ENCODE measurements around the gene PCED1A.

The PCED1A gene

DNA sequence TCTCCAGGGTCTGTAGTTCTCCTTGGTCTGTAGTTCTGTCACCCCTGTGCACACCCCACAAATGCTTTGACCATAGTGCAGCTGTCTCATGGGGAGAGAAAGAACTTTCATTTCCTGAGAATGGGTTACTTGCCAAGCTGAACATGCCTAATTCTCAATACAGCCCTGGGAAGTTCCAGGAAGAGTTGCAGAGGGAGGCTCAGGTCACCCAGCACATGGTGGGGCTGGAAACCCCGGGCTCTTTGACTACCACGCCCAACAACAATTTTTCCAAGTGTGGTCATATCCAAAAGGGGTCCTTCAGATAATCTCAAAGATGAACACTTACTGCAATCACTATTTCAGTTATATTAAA lies 30.6 kb upstream of the PCED1A start:
- no peak for TF ChIP-seq EZH2phosphoT487 (IDR thresholded peaks at IDR 0.05; ENCODE audit: borderline replicate concordance, low read length)
- TF ChIP-seq, protein P1, sequence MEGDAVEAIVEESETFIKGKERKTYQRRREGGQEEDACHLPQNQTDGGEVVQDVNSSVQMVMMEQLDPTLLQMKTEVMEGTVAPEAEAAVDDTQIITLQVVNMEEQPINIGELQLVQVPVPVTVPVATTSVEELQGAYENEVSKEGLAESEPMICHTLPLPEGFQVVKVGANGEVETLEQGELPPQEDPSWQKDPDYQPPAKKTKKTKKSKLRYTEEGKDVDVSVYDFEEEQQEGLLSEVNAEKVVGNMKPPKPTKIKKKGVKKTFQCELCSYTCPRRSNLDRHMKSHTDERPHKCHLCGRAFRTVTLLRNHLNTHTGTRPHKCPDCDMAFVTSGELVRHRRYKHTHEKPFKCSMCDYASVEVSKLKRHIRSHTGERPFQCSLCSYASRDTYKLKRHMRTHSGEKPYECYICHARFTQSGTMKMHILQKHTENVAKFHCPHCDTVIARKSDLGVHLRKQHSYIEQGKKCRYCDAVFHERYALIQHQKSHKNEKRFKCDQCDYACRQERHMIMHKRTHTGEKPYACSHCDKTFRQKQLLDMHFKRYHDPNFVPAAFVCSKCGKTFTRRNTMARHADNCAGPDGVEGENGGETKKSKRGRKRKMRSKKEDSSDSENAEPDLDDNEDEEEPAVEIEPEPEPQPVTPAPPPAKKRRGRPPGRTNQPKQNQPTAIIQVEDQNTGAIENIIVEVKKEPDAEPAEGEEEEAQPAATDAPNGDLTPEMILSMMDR (IDR thresholded peaks at IDR 0.05; ENCODE audit: low read depth, low read length, poor library complexity, severe bottlenecking): no peak
- Histone ChIP-seq H3K4me3 (ENCODE audit: low read length) (no peak overlapping the region), H3K9me3 (ENCODE audit: control insufficient read depth, insufficient read depth, low read length) (no peaks in the 10 kb centered on the region), H3F3A (ENCODE audit: control insufficient read depth, insufficient read depth) (peaks cover 2% of the 10 kb centered on the region), H3K4me1 (ENCODE audit: control insufficient read depth, low read length) (peaks cover 27% of the 10 kb centered on the region), H3K27ac (ENCODE audit: low read depth, low read length) (no peak overlapping the region), H3K79me2 (ENCODE audit: control insufficient read depth, low read length) (peaks cover 25% of the 10 kb centered on the region), H3K9me2 (replicated peaks; ENCODE audit: control insufficient read depth, low read length) (no peaks in the 10 kb centered on the region), H3K27me3 (ENCODE audit: control insufficient read depth, low read length) (peaks cover 17% of the 10 kb centered on the region), H3K36me3 (ENCODE audit: control insufficient read depth, low read length) (peaks cover 15% of the 10 kb centered on the region), H4K20me1 (ENCODE audit: control insufficient read depth, insufficient read depth, low read depth, low read length) (peaks cover 7% of the 10 kb centered on the region; the same call in 1 of the 2 replicates), H3K4me2 (ENCODE audit: low read length) (no peak overlapping the region)

DNA sequence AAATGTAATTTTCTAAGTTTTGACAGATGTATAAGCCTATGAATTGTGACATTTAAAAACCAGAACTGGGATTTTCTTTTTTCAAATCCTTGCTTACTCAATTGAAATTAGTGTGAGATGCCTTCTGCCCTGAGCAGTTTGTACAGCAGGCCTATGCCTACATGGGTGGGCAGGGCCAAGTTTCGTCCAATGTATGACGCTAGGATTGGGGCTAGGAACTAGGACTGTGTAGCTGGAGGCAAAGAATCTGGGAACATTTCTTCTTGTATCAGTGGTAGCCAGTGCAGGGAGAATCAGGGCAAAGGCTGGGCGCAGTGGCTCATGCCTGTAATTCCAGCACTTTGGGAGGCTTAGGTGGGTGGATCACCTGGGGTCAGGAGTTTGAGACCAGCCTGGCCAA lies 28.9 kb upstream of the PCED1A start:
- peaks cover 2% of the 10 kb centered on the region; the same call in 1 of the 2 replicates for H3K36me3 ChIP-seq (ENCODE audit: control insufficient read depth, low read length)
- no peak overlapping the region for H3K4me2 ChIP-seq (ENCODE audit: low read length)
- peaks cover 12% of the 10 kb centered on the region for H3K4me1 ChIP-seq (ENCODE audit: control insufficient read depth, low read length)
- no peaks in the 10 kb centered on the region for H4K20me1 ChIP-seq (ENCODE audit: control insufficient read depth, insufficient read depth, low read depth, low read length)
- peaks cover 8% of the 10 kb centered on the region for H3K79me2 ChIP-seq (ENCODE audit: control insufficient read depth, low read length)
- H3K27ac ChIP-seq (ENCODE audit: low read depth, low read length): no peak overlapping the region
- peaks cover 17% of the 10 kb centered on the region for H3K27me3 ChIP-seq (ENCODE audit: control insufficient read depth, low read length)
- no peaks in the 10 kb centered on the region for H3K9me3 ChIP-seq (ENCODE audit: control insufficient read depth, insufficient read depth, low read length)
- no peak overlapping the region for H3K4me3 ChIP-seq (ENCODE audit: low read length)
- TF ChIP-seq EZH2phosphoT487 (IDR thresholded peaks at IDR 0.05; ENCODE audit: borderline replicate concordance, low read length): no peak
- TF ChIP-seq, protein P1 (IDR thresholded peaks at IDR 0.05; ENCODE audit: low read depth, low read length, poor library complexity, severe bottlenecking): no peak
- no peaks in the 10 kb centered on the region for H3K9me2 ChIP-seq (replicated peaks; ENCODE audit: control insufficient read depth, low read length)
- H3F3A ChIP-seq (ENCODE audit: control insufficient read depth, insufficient read depth): peaks cover 2% of the 10 kb centered on the region

DNA sequence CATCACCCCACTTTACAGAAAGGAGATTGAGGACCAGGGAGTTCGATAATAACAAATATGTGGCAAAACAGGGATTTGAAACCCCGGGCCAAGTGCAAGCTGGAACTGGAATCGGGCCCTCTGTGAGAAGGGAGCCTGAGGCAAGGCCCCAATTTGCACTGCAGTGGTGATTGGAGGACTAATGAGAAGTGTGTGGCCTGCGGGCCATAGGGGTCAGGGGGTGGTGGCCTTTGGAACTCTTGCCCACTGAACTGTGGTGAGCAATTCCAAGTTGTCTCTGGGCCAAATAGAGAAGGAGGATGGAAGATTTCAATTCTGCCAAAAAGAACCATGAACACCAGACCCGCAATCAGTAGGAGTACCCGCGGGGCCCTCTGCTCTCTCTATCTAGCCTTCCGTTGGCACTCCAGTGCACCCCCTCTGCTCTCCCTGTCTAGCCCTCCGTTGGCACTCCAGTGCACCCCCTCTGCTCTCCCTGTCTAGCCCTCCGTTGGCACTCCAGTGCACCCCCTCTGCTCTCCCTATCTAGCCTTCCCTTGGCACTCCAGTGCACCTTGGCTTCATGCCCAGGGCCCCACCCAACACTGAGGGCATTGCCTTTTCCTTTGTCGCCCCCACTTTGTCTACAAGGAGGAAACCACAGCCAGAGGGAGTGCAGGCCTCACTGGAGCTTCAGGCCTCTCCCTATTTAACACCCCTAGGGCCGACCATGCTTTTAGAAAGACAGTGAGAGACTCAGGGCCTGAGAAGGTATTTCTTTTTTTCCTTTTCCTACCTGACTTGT lies 26.8 kb upstream of the PCED1A start:
- Histone ChIP-seq H3K27ac (ENCODE audit: low read depth, low read length) (no peak overlapping the region), H3K4me1 (ENCODE audit: control insufficient read depth, low read length) (peaks cover 3% of the 10 kb centered on the region), H3F3A (ENCODE audit: control insufficient read depth, insufficient read depth) (peaks cover 2% of the 10 kb centered on the region), H3K4me2 (ENCODE audit: low read length) (no peak overlapping the region), H3K27me3 (ENCODE audit: control insufficient read depth, low read length) (peaks cover 14% of the 10 kb centered on the region), H3K79me2 (ENCODE audit: control insufficient read depth, low read length) (no peaks in the 10 kb centered on the region), H3K9me3 (ENCODE audit: control insufficient read depth, insufficient read depth, low read length) (no peaks in the 10 kb centered on the region), H3K36me3 (ENCODE audit: control insufficient read depth, low read length) (no peaks in the 10 kb centered on the region), H3K9me2 (replicated peaks; ENCODE audit: control insufficient read depth, low read length) (no peaks in the 10 kb centered on the region), H3K4me3 (ENCODE audit: low read length) (no peak overlapping the region), H4K20me1 (ENCODE audit: control insufficient read depth, insufficient read depth, low read depth, low read length) (no peaks in the 10 kb centered on the region)
- TF ChIP-seq, protein P1 (IDR thresholded peaks at IDR 0.05; ENCODE audit: low read depth, low read length, poor library complexity, severe bottlenecking): no peak
- TF ChIP-seq EZH2phosphoT487 (IDR thresholded peaks at IDR 0.05; ENCODE audit: borderline replicate concordance, low read length): no peak

Measured in DOHH2 (cell line).